ENCODE results near the gene CREBL2. TPM values are rescaled to one million over a fixed set of nuclear protein-coding genes. Genes with fewer than 3 reads are reported as not detected.

CREBL2 gene
- total and polyA plus RNA-seq, 2 donors = 29.7 to 39.0 TPM

DNA sequence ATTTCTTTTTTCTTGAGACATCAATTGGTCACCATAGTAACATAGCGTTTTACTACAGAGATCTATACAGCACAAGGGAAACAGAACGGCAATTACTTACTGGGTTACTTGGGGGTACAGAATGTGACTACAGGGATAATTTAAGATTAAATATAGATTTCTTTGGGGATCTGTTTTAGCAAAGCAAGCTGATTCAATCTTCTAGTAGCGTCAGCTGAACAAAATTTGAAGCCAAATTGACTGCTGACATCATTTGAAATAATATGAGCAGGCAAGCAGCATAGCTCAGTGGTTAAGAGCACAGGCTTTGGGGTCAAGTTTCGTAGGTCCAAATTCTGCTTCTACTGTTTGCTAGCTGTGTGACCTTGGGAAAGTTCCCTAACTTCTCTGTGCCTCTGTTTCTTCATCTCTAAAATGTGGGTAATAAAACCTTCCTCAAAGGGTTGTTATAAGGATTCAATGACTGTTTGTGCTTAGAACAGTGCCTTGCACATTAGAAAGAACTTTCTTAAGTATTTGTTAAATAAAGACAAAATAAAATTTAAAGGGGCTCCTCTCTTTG lies 71.5 kb downstream of the CREBL2 start:
- Histone ChIP-seq H3K4me1 (ENCODE audit: insufficient read depth) (no peaks in the 10 kb centered on the region), H3K4me3 (ENCODE audit: low read depth, low read length) (no peak overlapping the region), H3K27ac (ENCODE audit: low read depth) (no peak overlapping the region), H3K36me3 (ENCODE audit: insufficient read depth) (no peaks in the 10 kb centered on the region)
- 78% methylated on average over 4 of the region's 4 CpGs for WGBS
- no peak for DNase-seq (ENCODE audit: extremely low spot score)

DNA sequence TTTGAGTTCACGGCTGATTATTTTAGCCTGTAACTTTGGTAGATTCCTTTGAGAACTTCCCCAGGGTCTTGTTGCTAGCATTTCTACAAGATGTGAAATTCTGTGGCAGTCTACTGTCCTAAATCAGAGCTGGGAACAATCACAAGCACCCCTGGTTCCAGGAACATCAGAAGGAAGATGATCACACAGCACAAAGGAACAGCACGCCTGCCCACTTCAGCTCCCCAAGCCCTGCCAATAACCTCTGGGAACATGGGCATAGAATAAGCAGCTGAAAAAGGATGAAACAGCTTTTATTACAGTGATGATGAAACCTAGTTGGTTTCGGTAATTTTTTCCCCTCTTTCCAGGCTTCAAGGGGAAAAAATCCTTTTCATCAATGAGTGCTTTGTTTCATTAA lies 72.0 kb downstream of the CREBL2 start:
- Histone ChIP-seq H3K36me3 (ENCODE audit: insufficient read depth) (no peaks in the 10 kb centered on the region), H3K4me1 (ENCODE audit: insufficient read depth) (no peaks in the 10 kb centered on the region), H3K4me3 (ENCODE audit: low read depth, low read length) (no peak overlapping the region), H3K27ac (ENCODE audit: low read depth) (no peak overlapping the region)
- DNase-seq (ENCODE audit: extremely low spot score) = no peak
- 55% methylated on average over 3 of the region's 3 CpGs for WGBS

GRCh38 chr12:12684375-12685106 lies 72.9 kb downstream of the CREBL2 start:
- Histone ChIP-seq H3K27ac (ENCODE audit: low read depth) (no peak overlapping the region), H3K4me1 (ENCODE audit: insufficient read depth) (no peaks in the 10 kb centered on the region), H3K36me3 (ENCODE audit: insufficient read depth) (no peaks in the 10 kb centered on the region), H3K4me3 (ENCODE audit: low read depth, low read length) (no peak overlapping the region)
- peak; percentile 39 for DNase-seq (ENCODE audit: extremely low spot score)
- WGBS = 3% methylated on average over 5 of the region's 5 CpGs

DNA sequence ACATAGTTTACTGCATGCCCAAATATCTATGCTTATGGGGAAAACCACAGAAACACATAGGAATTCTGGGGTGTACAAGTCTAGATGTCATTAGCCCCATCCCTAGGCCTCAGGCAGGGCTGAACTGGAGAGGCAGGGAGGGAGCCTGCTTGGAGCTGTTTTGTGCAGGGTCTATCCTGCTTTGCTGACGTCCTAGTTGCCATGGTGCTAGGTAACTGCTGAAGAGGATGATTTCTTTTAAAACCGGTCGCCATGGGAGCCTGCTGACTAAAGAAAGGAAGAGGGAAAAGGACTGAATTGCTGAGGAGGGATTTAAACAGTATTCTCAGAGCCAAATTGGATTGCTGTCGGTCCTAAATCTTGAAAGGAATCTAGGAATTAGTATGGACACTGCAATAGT lies 73.6 kb downstream of the CREBL2 start:
- H3K36me3 ChIP-seq (ENCODE audit: insufficient read depth) = no peaks in the 10 kb centered on the region
- 51% methylated on average over 4 of the region's 4 CpGs for WGBS
- no peak for DNase-seq (ENCODE audit: extremely low spot score)
- no peak overlapping the region for H3K27ac ChIP-seq (ENCODE audit: low read depth)
- no peaks in the 10 kb centered on the region for H3K4me1 ChIP-seq (ENCODE audit: insufficient read depth)
- no peak overlapping the region for H3K4me3 ChIP-seq (ENCODE audit: low read depth, low read length)

- no peak for DNase-seq (ENCODE audit: extremely low spot score)
- H3K4me3 ChIP-seq (ENCODE audit: low read depth, low read length) = no peak overlapping the region
- 75% methylated on average over 1 of the region's 1 CpG for WGBS
- H3K27ac ChIP-seq (ENCODE audit: low read depth) = no peak overlapping the region
- H3K4me1 ChIP-seq (ENCODE audit: insufficient read depth) = no peaks in the 10 kb centered on the region
- no peaks in the 10 kb centered on the region for H3K36me3 ChIP-seq (ENCODE audit: insufficient read depth)
Observed at GRCh38 chr12:12686472-12686871, 74.8 kb downstream of the CREBL2 start.

GRCh38 chr12:12686925-12687324 lies 75.2 kb downstream of the CREBL2 start:
- Histone ChIP-seq H3K4me3 (ENCODE audit: low read depth, low read length) (no peak overlapping the region), H3K36me3 (ENCODE audit: insufficient read depth) (no peaks in the 10 kb centered on the region), H3K27ac (ENCODE audit: low read depth) (no peak overlapping the region), H3K4me1 (ENCODE audit: insufficient read depth) (no peaks in the 10 kb centered on the region)
- DNase-seq (ENCODE audit: extremely low spot score) = no peak

GRCh38 chr12:12689647-12690300 lies 78.1 kb downstream of the CREBL2 start:
- no peak for DNase-seq (ENCODE audit: extremely low spot score)
- Histone ChIP-seq H3K4me1 (ENCODE audit: insufficient read depth) (no peaks in the 10 kb centered on the region), H3K4me3 (ENCODE audit: low read depth, low read length) (no peak overlapping the region), H3K36me3 (ENCODE audit: insufficient read depth) (no peaks in the 10 kb centered on the region), H3K27ac (ENCODE audit: low read depth) (no peak overlapping the region)
- 78% methylated on average over 5 of the region's 5 CpGs for WGBS

GRCh38 chr12:12691549-12691948 lies 79.9 kb downstream of the CREBL2 start:
- Histone ChIP-seq H3K4me3 (ENCODE audit: low read depth, low read length) (no peak overlapping the region), H3K4me1 (ENCODE audit: insufficient read depth) (no peaks in the 10 kb centered on the region), H3K36me3 (ENCODE audit: insufficient read depth) (no peaks in the 10 kb centered on the region), H3K27ac (ENCODE audit: low read depth) (no peak overlapping the region)
- WGBS = 89% methylated on average over 2 of the region's 2 CpGs
- no peak for DNase-seq (ENCODE audit: extremely low spot score)

DNA sequence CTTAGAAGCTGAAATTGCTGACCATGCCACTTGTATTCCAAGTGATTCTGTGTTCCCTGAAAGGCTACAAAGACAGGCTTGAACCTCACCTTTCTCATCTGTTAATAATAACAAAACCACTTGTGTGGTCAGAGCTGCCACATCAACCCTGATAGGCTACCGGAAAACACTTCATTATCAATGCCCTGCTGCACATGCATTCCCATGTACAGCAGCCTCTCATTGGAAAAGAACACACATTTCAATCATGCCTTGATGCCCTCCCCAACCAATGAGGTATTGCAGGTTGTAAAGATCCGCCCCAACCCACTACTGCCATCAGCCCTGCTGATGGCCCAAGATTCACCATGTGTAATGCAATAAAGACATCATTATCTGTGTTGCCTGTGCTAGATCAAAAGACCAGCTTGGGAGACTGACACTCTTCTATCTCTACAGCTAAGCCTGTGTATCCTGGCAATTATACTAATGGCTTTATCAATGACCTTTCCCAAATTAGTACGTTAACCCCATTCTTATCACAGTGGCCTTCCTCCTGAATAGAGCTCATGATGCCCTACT lies 81.5 kb downstream of the CREBL2 start:
- no peaks in the 10 kb centered on the region for H3K36me3 ChIP-seq (ENCODE audit: insufficient read depth)
- no peak overlapping the region for H3K4me3 ChIP-seq (ENCODE audit: low read depth, low read length)
- 47% methylated on average over 3 of the region's 3 CpGs for WGBS
- DNase-seq (ENCODE audit: extremely low spot score) = no peak
- H3K27ac ChIP-seq (ENCODE audit: low read depth) = no peak overlapping the region
- H3K4me1 ChIP-seq (ENCODE audit: insufficient read depth) = no peaks in the 10 kb centered on the region

Other genes with a start within 250 kb of the CREBL2 start
- gene DUSP16, start 49.0 kb upstream of the CREBL2 start, total RNA-seq = 31.8 TPM
- 11.1 TPM for gene DUSP16, start 49.0 kb upstream of the CREBL2 start, polyA plus RNA-seq
- 1.1 TPM for gene GPR19, start 84.3 kb downstream of the CREBL2 start, total RNA-seq
- gene GPR19, start 84.3 kb downstream of the CREBL2 start, polyA plus RNA-seq = 0.13 TPM
- gene CDKN1B, start 105.5 kb downstream of the CREBL2 start, total RNA-seq = 73.6 TPM
- gene CDKN1B, start 105.5 kb downstream of the CREBL2 start, polyA plus RNA-seq = 52.1 TPM
- gene APOLD1, start 173.8 kb downstream of the CREBL2 start, total RNA-seq = 27.0 TPM
- gene APOLD1, start 173.8 kb downstream of the CREBL2 start, polyA plus RNA-seq = 41.8 TPM
- 82.8 TPM for gene DDX47, start 201.5 kb downstream of the CREBL2 start, total RNA-seq
- 48.2 TPM for gene DDX47, start 201.5 kb downstream of the CREBL2 start, polyA plus RNA-seq

Data from urinary bladder (tissue), 4 donors.